ENCODE measurements around the gene PPP1CB. TPM values are rescaled to one million over a fixed set of nuclear protein-coding genes. Genes with fewer than 3 reads are reported as not detected.

PPP1CB gene
- polyA plus RNA-seq, 2 donors: 104 to 140 TPM

- WGBS, 2 donors: 90 to 100% methylated on average over 2 of the region's 2 CpGs
- no peaks in the 10 kb centered on the region for H3K36me3 ChIP-seq (ENCODE audit: control insufficient read depth in 2 of 2, insufficient read depth in 2 of 2, low read length in 1 of 2)
Observed at GRCh38 chr2:28824207-28824606, 72.6 kb downstream of the PPP1CB start.

GRCh38 chr2:28824870-28825269 is 73.2 kb downstream of the PPP1CB start:
- H3K36me3 ChIP-seq (ENCODE audit: control insufficient read depth in 2 of 2, insufficient read depth in 2 of 2, low read length in 1 of 2): no peaks in the 10 kb centered on the region
- H3K27ac ChIP-seq (ENCODE audit: low read depth in 2 of 2, low read length in 1 of 2): no peak overlapping the region
- no peaks in the 10 kb centered on the region for H3K27me3 ChIP-seq (ENCODE audit: control insufficient read depth in 1 of 2, insufficient read depth in 2 of 2, low read length in 2 of 2)
- no peaks in the 10 kb centered on the region for H3K4me1 ChIP-seq (ENCODE audit: control insufficient read depth in 2 of 2, insufficient read depth in 2 of 2, low read length in 1 of 2)
- no peak overlapping the region for H3K4me3 ChIP-seq (ENCODE audit: low read depth in 1 of 2, low read length in 2 of 2)
- H3K9me3 ChIP-seq (ENCODE audit: control insufficient read depth in 2 of 2, insufficient read depth in 1 of 2, low read depth in 1 of 2, low read length in 1 of 2): no peaks in the 10 kb centered on the region

More at GRCh38 chr2:28824207-28824606, 72.6 kb downstream of the PPP1CB start:
- Histone ChIP-seq H3K4me3 (ENCODE audit: low read depth in 1 of 2, low read length in 2 of 2) (no peak overlapping the region), H3K27ac (ENCODE audit: low read depth in 2 of 2, low read length in 1 of 2) (no peak overlapping the region), H3K9me3 (ENCODE audit: control insufficient read depth in 2 of 2, insufficient read depth in 1 of 2, low read depth in 1 of 2, low read length in 1 of 2) (no peaks in the 10 kb centered on the region), H3K4me1 (ENCODE audit: control insufficient read depth in 2 of 2, insufficient read depth in 2 of 2, low read length in 1 of 2) (no peaks in the 10 kb centered on the region), H3K27me3 (ENCODE audit: control insufficient read depth in 1 of 2, insufficient read depth in 2 of 2, low read length in 2 of 2) (no peaks in the 10 kb centered on the region)

GRCh38 chr2:28828382-28828781 is 76.8 kb downstream of the PPP1CB start:
- H3K27ac ChIP-seq (ENCODE audit: low read depth in 2 of 2, low read length in 1 of 2): no peak overlapping the region
- H3K4me1 ChIP-seq (ENCODE audit: control insufficient read depth in 2 of 2, insufficient read depth in 2 of 2, low read length in 1 of 2): no peaks in the 10 kb centered on the region
- H3K27me3 ChIP-seq (ENCODE audit: control insufficient read depth in 1 of 2, insufficient read depth in 2 of 2, low read length in 2 of 2): no peaks in the 10 kb centered on the region
- H3K4me3 ChIP-seq (ENCODE audit: low read depth in 1 of 2, low read length in 2 of 2): no peak overlapping the region
- H3K36me3 ChIP-seq (ENCODE audit: control insufficient read depth in 2 of 2, insufficient read depth in 2 of 2, low read length in 1 of 2): no peaks in the 10 kb centered on the region
- H3K9me3 ChIP-seq (ENCODE audit: control insufficient read depth in 2 of 2, insufficient read depth in 1 of 2, low read depth in 1 of 2, low read length in 1 of 2): no peaks in the 10 kb centered on the region
- 80 to 85% methylated on average over 2 of the region's 2 CpGs for WGBS, 2 donors

- no peaks in the 10 kb centered on the region for H3K36me3 ChIP-seq (ENCODE audit: control insufficient read depth in 2 of 2, insufficient read depth in 2 of 2, low read length in 1 of 2)
- no peak overlapping the region for H3K27ac ChIP-seq (ENCODE audit: low read depth in 2 of 2, low read length in 1 of 2)
Observed at GRCh38 chr2:28833740-28834470, 82.3 kb downstream of the PPP1CB start.

GRCh38 chr2:28835781-28836180 is 84.2 kb downstream of the PPP1CB start:
- WGBS, 2 donors: 63% methylated on average over 2 of the region's 2 CpGs
- Histone ChIP-seq H3K4me3 (ENCODE audit: low read depth in 1 of 2, low read length in 2 of 2) (no peak overlapping the region), H3K36me3 (ENCODE audit: control insufficient read depth in 2 of 2, insufficient read depth in 2 of 2, low read length in 1 of 2) (no peaks in the 10 kb centered on the region), H3K27ac (ENCODE audit: low read depth in 2 of 2, low read length in 1 of 2) (no peak overlapping the region), H3K4me1 (ENCODE audit: control insufficient read depth in 2 of 2, insufficient read depth in 2 of 2, low read length in 1 of 2) (no peaks in the 10 kb centered on the region), H3K27me3 (ENCODE audit: control insufficient read depth in 1 of 2, insufficient read depth in 2 of 2, low read length in 2 of 2) (no peaks in the 10 kb centered on the region), H3K9me3 (ENCODE audit: control insufficient read depth in 2 of 2, insufficient read depth in 1 of 2, low read depth in 1 of 2, low read length in 1 of 2) (no peaks in the 10 kb centered on the region)

More at GRCh38 chr2:28833740-28834470, 82.3 kb downstream of the PPP1CB start:
- no peaks in the 10 kb centered on the region for H3K4me1 ChIP-seq (ENCODE audit: control insufficient read depth in 2 of 2, insufficient read depth in 2 of 2, low read length in 1 of 2)
- H3K27me3 ChIP-seq (ENCODE audit: control insufficient read depth in 1 of 2, insufficient read depth in 2 of 2, low read length in 2 of 2): no peaks in the 10 kb centered on the region
- H3K9me3 ChIP-seq (ENCODE audit: control insufficient read depth in 2 of 2, insufficient read depth in 1 of 2, low read depth in 1 of 2, low read length in 1 of 2): no peaks in the 10 kb centered on the region
- H3K4me3 ChIP-seq (ENCODE audit: low read depth in 1 of 2, low read length in 2 of 2): no peak overlapping the region
- WGBS, 2 donors: 91 to 97% methylated on average over 2 of the region's 2 CpGs

GRCh38 chr2:28838971-28839370 is 87.3 kb downstream of the PPP1CB start:
- Histone ChIP-seq H3K27ac (ENCODE audit: low read depth in 2 of 2, low read length in 1 of 2) (no peak overlapping the region), H3K4me1 (ENCODE audit: control insufficient read depth in 2 of 2, insufficient read depth in 2 of 2, low read length in 1 of 2) (no peaks in the 10 kb centered on the region), H3K4me3 (ENCODE audit: low read depth in 1 of 2, low read length in 2 of 2) (no peak overlapping the region), H3K9me3 (ENCODE audit: control insufficient read depth in 2 of 2, insufficient read depth in 1 of 2, low read depth in 1 of 2, low read length in 1 of 2) (no peaks in the 10 kb centered on the region), H3K36me3 (ENCODE audit: control insufficient read depth in 2 of 2, insufficient read depth in 2 of 2, low read length in 1 of 2) (no peaks in the 10 kb centered on the region), H3K27me3 (ENCODE audit: control insufficient read depth in 1 of 2, insufficient read depth in 2 of 2, low read length in 2 of 2) (no peaks in the 10 kb centered on the region)
- 95 to 97% methylated on average over 2 of the region's 2 CpGs for WGBS, 2 donors

GRCh38 chr2:28842042-28842441 is 90.4 kb downstream of the PPP1CB start:
- Histone ChIP-seq H3K9me3 (ENCODE audit: control insufficient read depth in 2 of 2, insufficient read depth in 1 of 2, low read depth in 1 of 2, low read length in 1 of 2) (no peaks in the 10 kb centered on the region), H3K4me3 (ENCODE audit: low read depth in 1 of 2, low read length in 2 of 2) (no peak overlapping the region), H3K4me1 (ENCODE audit: control insufficient read depth in 2 of 2, insufficient read depth in 2 of 2, low read length in 1 of 2) (no peaks in the 10 kb centered on the region), H3K27me3 (ENCODE audit: control insufficient read depth in 1 of 2, insufficient read depth in 2 of 2, low read length in 2 of 2) (no peaks in the 10 kb centered on the region), H3K36me3 (ENCODE audit: control insufficient read depth in 2 of 2, insufficient read depth in 2 of 2, low read length in 1 of 2) (no peaks in the 10 kb centered on the region), H3K27ac (ENCODE audit: low read depth in 2 of 2, low read length in 1 of 2) (no peak overlapping the region)
- 62 to 65% methylated on average over 3 of the region's 3 CpGs for WGBS, 2 donors

Other genes starting within 250 kb of the PPP1CB start
- gene SPDYA, start 59.0 kb downstream of the PPP1CB start, polyA plus RNA-seq: under 1 TPM; 0.40 to 0.84 TPM
- 10 to 100 TPM in 1 of 2 donors, 1 to 10 TPM in 1; 9.7 to 30.7 TPM for gene TRMT61B, start 118.5 kb downstream of the PPP1CB start, polyA plus RNA-seq
- 10 to 100 TPM in 1 of 2 donors, 1 to 10 TPM in 1; 8.1 to 18.7 TPM for gene WDR43, start 142.8 kb downstream of the PPP1CB start, polyA plus RNA-seq
- 1 to 10 TPM in 1 of 2 donors, under 1 TPM in 1; 0.42 to 1.8 TPM for gene TOGARAM2, start 229.5 kb downstream of the PPP1CB start, polyA plus RNA-seq

Measured in esophagus (tissue), 2 donors.